Measurements from ENCODE around the gene FTL.

FTL gene

GRCh38 chr19:48975947-48976847 lies 11.1 kb downstream of the FTL start:
- H3K9ac ChIP-seq (ENCODE audit: low read length): no peak overlapping the region
- H3K36me3 ChIP-seq (ENCODE audit: control insufficient read depth, insufficient read depth, low read length): peaks cover 18% of the 10 kb centered on the region
- peaks cover 3% of the 10 kb centered on the region for H3K4me1 ChIP-seq (ENCODE audit: control insufficient read depth, insufficient read depth, low read length)
- H3K4me3 ChIP-seq (ENCODE audit: low read length): no peak overlapping the region
- H3K27ac ChIP-seq (ENCODE audit: low read depth, low read length): no peak overlapping the region
- H3K27me3 ChIP-seq (ENCODE audit: control insufficient read depth, insufficient read depth, low read length): no peaks in the 10 kb centered on the region

- Histone ChIP-seq H3K27ac (ENCODE audit: low read depth, low read length) (no peak overlapping the region), H3K9ac (ENCODE audit: low read length) (no peak overlapping the region), H3K36me3 (ENCODE audit: control insufficient read depth, insufficient read depth, low read length) (peaks cover 21% of the 10 kb centered on the region), H3K4me3 (ENCODE audit: low read length) (no peak overlapping the region), H3K4me1 (ENCODE audit: control insufficient read depth, insufficient read depth, low read length) (peaks cover 3% of the 10 kb centered on the region), H3K27me3 (ENCODE audit: control insufficient read depth, insufficient read depth, low read length) (no peaks in the 10 kb centered on the region)
These were observed 12.0 kb downstream of the FTL start for GRCh38 chr19:48977061-48977460.

GRCh38 chr19:48982280-48982679 lies 17.2 kb downstream of the FTL start:
- Histone ChIP-seq H3K4me3 (ENCODE audit: low read length) (no peak overlapping the region), H3K27ac (ENCODE audit: low read depth, low read length) (no peak overlapping the region), H3K9ac (ENCODE audit: low read length) (no peak overlapping the region), H3K27me3 (ENCODE audit: control insufficient read depth, insufficient read depth, low read length) (no peaks in the 10 kb centered on the region), H3K36me3 (ENCODE audit: control insufficient read depth, insufficient read depth, low read length) (peaks cover 28% of the 10 kb centered on the region), H3K4me1 (ENCODE audit: control insufficient read depth, insufficient read depth, low read length) (peaks cover 3% of the 10 kb centered on the region)

GRCh38 chr19:48985711-48986110 lies 20.6 kb downstream of the FTL start:
- Histone ChIP-seq H3K36me3 (ENCODE audit: control insufficient read depth, insufficient read depth, low read length) (peaks cover 31% of the 10 kb centered on the region), H3K9ac (ENCODE audit: low read length) (no peak overlapping the region), H3K4me3 (ENCODE audit: low read length) (no peak overlapping the region), H3K27ac (ENCODE audit: low read depth, low read length) (no peak overlapping the region), H3K27me3 (ENCODE audit: control insufficient read depth, insufficient read depth, low read length) (no peaks in the 10 kb centered on the region), H3K4me1 (ENCODE audit: control insufficient read depth, insufficient read depth, low read length) (no peaks in the 10 kb centered on the region)

- no peaks in the 10 kb centered on the region for H3K27me3 ChIP-seq (ENCODE audit: control insufficient read depth, insufficient read depth, low read length)
- H3K4me1 ChIP-seq (ENCODE audit: control insufficient read depth, insufficient read depth, low read length): no peaks in the 10 kb centered on the region
- H3K36me3 ChIP-seq (ENCODE audit: control insufficient read depth, insufficient read depth, low read length): peaks cover 28% of the 10 kb centered on the region
- no peak overlapping the region for H3K9ac ChIP-seq (ENCODE audit: low read length)
- no peak overlapping the region for H3K27ac ChIP-seq (ENCODE audit: low read depth, low read length)
- H3K4me3 ChIP-seq (ENCODE audit: low read length): no peak overlapping the region
These were observed 21.1 kb downstream of the FTL start for GRCh38 chr19:48986211-48986610.

GRCh38 chr19:48987323-48987722 lies 22.2 kb downstream of the FTL start:
- peaks cover 8% of the 10 kb centered on the region for H3K4me1 ChIP-seq (ENCODE audit: control insufficient read depth, insufficient read depth, low read length)
- peaks cover 25% of the 10 kb centered on the region for H3K36me3 ChIP-seq (ENCODE audit: control insufficient read depth, insufficient read depth, low read length)
- no peak overlapping the region for H3K4me3 ChIP-seq (ENCODE audit: low read length)
- H3K9ac ChIP-seq (ENCODE audit: low read length): no peak overlapping the region
- H3K27me3 ChIP-seq (ENCODE audit: control insufficient read depth, insufficient read depth, low read length): no peaks in the 10 kb centered on the region
- no peak overlapping the region for H3K27ac ChIP-seq (ENCODE audit: low read depth, low read length)

GRCh38 chr19:48988286-48988685 lies 23.2 kb downstream of the FTL start:
- no peak overlapping the region for H3K27ac ChIP-seq (ENCODE audit: low read depth, low read length)
- H3K36me3 ChIP-seq (ENCODE audit: control insufficient read depth, insufficient read depth, low read length): peaks cover 22% of the 10 kb centered on the region
- H3K27me3 ChIP-seq (ENCODE audit: control insufficient read depth, insufficient read depth, low read length): no peaks in the 10 kb centered on the region
- H3K9ac ChIP-seq (ENCODE audit: low read length): no peak overlapping the region
- no peak overlapping the region for H3K4me3 ChIP-seq (ENCODE audit: low read length)
- H3K4me1 ChIP-seq (ENCODE audit: control insufficient read depth, insufficient read depth, low read length): peaks cover 8% of the 10 kb centered on the region

- peaks cover 8% of the 10 kb centered on the region for H3K4me1 ChIP-seq (ENCODE audit: control insufficient read depth, insufficient read depth, low read length)
- no peak overlapping the region for H3K9ac ChIP-seq (ENCODE audit: low read length)
- H3K27ac ChIP-seq (ENCODE audit: low read depth, low read length): no peak overlapping the region
- peaks cover 22% of the 10 kb centered on the region for H3K36me3 ChIP-seq (ENCODE audit: control insufficient read depth, insufficient read depth, low read length)
- no peak overlapping the region for H3K4me3 ChIP-seq (ENCODE audit: low read length)
- H3K27me3 ChIP-seq (ENCODE audit: control insufficient read depth, insufficient read depth, low read length): no peaks in the 10 kb centered on the region
These were observed 23.8 kb downstream of the FTL start for GRCh38 chr19:48988860-48989259.

GRCh38 chr19:48989701-48990291 lies 24.7 kb downstream of the FTL start:
- Histone ChIP-seq H3K4me3 (ENCODE audit: low read length) (no peak overlapping the region), H3K9ac (ENCODE audit: low read length) (no peak overlapping the region), H3K4me1 (ENCODE audit: control insufficient read depth, insufficient read depth, low read length) (peaks cover 11% of the 10 kb centered on the region), H3K27me3 (ENCODE audit: control insufficient read depth, insufficient read depth, low read length) (no peaks in the 10 kb centered on the region), H3K27ac (ENCODE audit: low read depth, low read length) (no peak overlapping the region), H3K36me3 (ENCODE audit: control insufficient read depth, insufficient read depth, low read length) (peaks cover 22% of the 10 kb centered on the region)

- no peak overlapping the region for H3K4me3 ChIP-seq (ENCODE audit: low read length)
These were observed 25.3 kb downstream of the FTL start for GRCh38 chr19:48990400-48990799.

GRCh38 chr19:48991011-48991609 lies 26.0 kb downstream of the FTL start:
- Histone ChIP-seq H3K9ac (ENCODE audit: low read length) (peak overlapping the region; percentile 54), H3K27ac (ENCODE audit: low read depth, low read length) (no peak overlapping the region), H3K27me3 (ENCODE audit: control insufficient read depth, insufficient read depth, low read length) (no peaks in the 10 kb centered on the region), H3K4me1 (ENCODE audit: control insufficient read depth, insufficient read depth, low read length) (peaks cover 11% of the 10 kb centered on the region), H3K4me3 (ENCODE audit: low read length) (peak overlapping the region; percentile 91), H3K36me3 (ENCODE audit: control insufficient read depth, insufficient read depth, low read length) (peaks cover 10% of the 10 kb centered on the region)

More at GRCh38 chr19:48990400-48990799, 25.3 kb downstream of the FTL start:
- H3K4me1 ChIP-seq (ENCODE audit: control insufficient read depth, insufficient read depth, low read length): peaks cover 11% of the 10 kb centered on the region
- no peak overlapping the region for H3K27ac ChIP-seq (ENCODE audit: low read depth, low read length)
- no peak overlapping the region for H3K9ac ChIP-seq (ENCODE audit: low read length)
- H3K36me3 ChIP-seq (ENCODE audit: control insufficient read depth, insufficient read depth, low read length): peaks cover 16% of the 10 kb centered on the region
- H3K27me3 ChIP-seq (ENCODE audit: control insufficient read depth, insufficient read depth, low read length): no peaks in the 10 kb centered on the region

- Histone ChIP-seq H3K4me3 (ENCODE audit: low read length) (peak overlapping the region; percentile 91), H3K27ac (ENCODE audit: low read depth, low read length) (peak overlapping the region; percentile 86), H3K27me3 (ENCODE audit: control insufficient read depth, insufficient read depth, low read length) (no peaks in the 10 kb centered on the region), H3K36me3 (ENCODE audit: control insufficient read depth, insufficient read depth, low read length) (peaks cover 9% of the 10 kb centered on the region), H3K9ac (ENCODE audit: low read length) (peak overlapping the region; percentile 77), H3K4me1 (ENCODE audit: control insufficient read depth, insufficient read depth, low read length) (peaks cover 11% of the 10 kb centered on the region)
These were observed 26.9 kb downstream of the FTL start for GRCh38 chr19:48991873-48992580.
